ENCODE data around the gene CD37. TPM values are rescaled to one million over a fixed set of nuclear protein-coding genes. Genes with fewer than 3 reads are reported as not detected.
"Not testable (repeated sequence)": the region's sequence is repeated elsewhere in the genome, so short reads cannot be mapped to it uniquely, and the experiment has no call there.

Gene CD37
- 100 to 1,000 TPM; 152 to 191 TPM for total RNA-seq

GRCh38 chr19:49335071-49335783 lies at the start of gene CD37:
CD37 (plus strand) TSS chr19:49335406; CDS start chr19:49335541, 135 bp downstream.
- H3K27me3 Mint-ChIP-seq: no peaks in the 10 kb centered on the region
- H3K9me3 Mint-ChIP-seq (ENCODE audit: low read depth): no peaks in the 10 kb centered on the region
- ChIA-PET CTCF (interaction anchor here (0.6 to 0.9 kb wide), 3 partner anchors 28 to 342 kb away, joined by 3 read pairs; partner anchors contain the start of gene DKKL1), POLR2A (interaction anchor here (0.6 kb wide), 1 partner anchor 20 kb away, joined by 3 read pairs; no protein-coding TSS in a partner anchor)
- intact Hi-C loops (cut with DNase I, micrococcal nuclease): loop anchor here (2.0 to 10.0 kb wide), 2 partner anchors 28 to 460 kb away; partner anchors contain the start of genes DKKL1 (in 2 of the 2), TEAD2 (in 2 of the 2) and PPP1R15A (in 1 of the 2)
- H3K4me3 Mint-ChIP-seq: peak within 1 kb of the TSS; percentile 90
- ATAC-seq (peak; percentile 27), DNase-seq (peak; percentile 72)
- H3K36me3 Mint-ChIP-seq (ENCODE audit: low read depth): peaks cover 34% of the 10 kb centered on the region
- peak within 1 kb of the TSS; percentile 97 for H3K27ac Mint-ChIP-seq
- peaks cover 78% of the 10 kb centered on the region for H3K4me1 Mint-ChIP-seq

- no peak overlapping the region for H3K4me3 Mint-ChIP-seq
- H3K4me1 Mint-ChIP-seq: no peaks in the 10 kb centered on the region
- intact Hi-C loops (cut with DNase I, micrococcal nuclease): no loop called here
- ATAC-seq (no peak), DNase-seq (no peak)
- no peak overlapping the region for H3K27ac Mint-ChIP-seq
- CTCF ChIA-PET: no interaction called here
- no peaks in the 10 kb centered on the region for H3K36me3 Mint-ChIP-seq (ENCODE audit: low read depth)
- POLR2A ChIA-PET: no interaction called here
- no peaks in the 10 kb centered on the region for H3K9me3 Mint-ChIP-seq (ENCODE audit: low read depth)
- H3K27me3 Mint-ChIP-seq: no peaks in the 10 kb centered on the region
These were observed 48.0 kb upstream of the CD37 start for GRCh38 chr19:49287141-49287770.

GRCh38 chr19:49288205-49288604 lies 47.0 kb upstream of the CD37 start:
- H3K4me1 Mint-ChIP-seq; ATAC-seq; H3K27ac Mint-ChIP-seq; POLR2A ChIA-PET; DNase-seq; H3K4me3 Mint-ChIP-seq; intact Hi-C loops (cut with DNase I, micrococcal nuclease); H3K27me3 Mint-ChIP-seq; H3K36me3 Mint-ChIP-seq (ENCODE audit: low read depth); H3K9me3 Mint-ChIP-seq (ENCODE audit: low read depth): not testable (repeated sequence)
- CTCF ChIA-PET: interaction anchor here (0.8 to 1.0 kb wide), 3 partner anchors 10 to 182 kb away, joined by 3 to 5 read pairs (median 4); no protein-coding TSS in a partner anchor

GRCh38 chr19:49289286-49289685 lies 45.9 kb upstream of the CD37 start:
- CTCF ChIA-PET: interaction anchor here (0.7 to 1.0 kb wide), 6 partner anchors 11 to 404 kb away, joined by 3 to 5 read pairs (median 4); no protein-coding TSS in a partner anchor
- H3K4me1 Mint-ChIP-seq; H3K36me3 Mint-ChIP-seq (ENCODE audit: low read depth); DNase-seq; intact Hi-C loops (cut with DNase I, micrococcal nuclease); H3K9me3 Mint-ChIP-seq (ENCODE audit: low read depth); H3K4me3 Mint-ChIP-seq; H3K27ac Mint-ChIP-seq; ATAC-seq; POLR2A ChIA-PET; H3K27me3 Mint-ChIP-seq: not testable (repeated sequence)

- no peak for DNase-seq
- no peak overlapping the region for H3K4me3 Mint-ChIP-seq
- CTCF ChIA-PET: no interaction called here
These were observed 44.7 kb upstream of the CD37 start for GRCh38 chr19:49290517-49290916.

GRCh38 chr19:49294401-49294800 lies 40.8 kb upstream of the CD37 start:
- ATAC-seq (no peak), DNase-seq (no peak)
- no peak overlapping the region for H3K27ac Mint-ChIP-seq
- H3K36me3 Mint-ChIP-seq (ENCODE audit: low read depth): no peaks in the 10 kb centered on the region
- intact Hi-C loops (cut with DNase I, micrococcal nuclease): no loop called here
- POLR2A ChIA-PET: interaction anchor here (0.6 kb wide), 1 partner anchor 243 kb away, joined by 3 read pairs; no protein-coding TSS in a partner anchor
- H3K27me3 Mint-ChIP-seq: no peaks in the 10 kb centered on the region
- no peaks in the 10 kb centered on the region for H3K4me1 Mint-ChIP-seq
- CTCF ChIA-PET: no interaction called here
- no peaks in the 10 kb centered on the region for H3K9me3 Mint-ChIP-seq (ENCODE audit: low read depth)
- no peak overlapping the region for H3K4me3 Mint-ChIP-seq

More at GRCh38 chr19:49290517-49290916, 44.7 kb upstream of the CD37 start:
- POLR2A ChIA-PET: no interaction called here
- Mint-ChIP-seq H3K27ac (no peak overlapping the region), H3K9me3 (ENCODE audit: low read depth) (no peaks in the 10 kb centered on the region), H3K27me3 (no peaks in the 10 kb centered on the region), H3K4me1 (no peaks in the 10 kb centered on the region), H3K36me3 (ENCODE audit: low read depth) (no peaks in the 10 kb centered on the region)
- no peak for ATAC-seq
- intact Hi-C loops (cut with DNase I, micrococcal nuclease): no loop called here

- Mint-ChIP-seq H3K4me1 (peaks cover 2% of the 10 kb centered on the region), H3K27me3 (no peaks in the 10 kb centered on the region), H3K9me3 (ENCODE audit: low read depth) (no peaks in the 10 kb centered on the region), H3K36me3 (ENCODE audit: low read depth) (no peaks in the 10 kb centered on the region), H3K4me3 (no peak overlapping the region), H3K27ac (no peak overlapping the region)
- ChIA-PET POLR2A (no interaction called here), CTCF (interaction anchor here (0.6 kb wide), 1 partner anchor 238 kb away, joined by 3 read pairs; no protein-coding TSS in a partner anchor)
- ATAC-seq (no peak), DNase-seq (no peak)
- intact Hi-C loops (cut with DNase I, micrococcal nuclease): no loop called here
These were observed 39.9 kb upstream of the CD37 start for GRCh38 chr19:49295208-49295880.

GRCh38 chr19:49297403-49297802 lies 37.8 kb upstream of the CD37 start:
- Mint-ChIP-seq H3K4me1 (peaks cover 3% of the 10 kb centered on the region), H3K4me3 (no peak overlapping the region), H3K27me3 (no peaks in the 10 kb centered on the region), H3K27ac (no peak overlapping the region), H3K9me3 (ENCODE audit: low read depth) (peaks cover under 1% of the 10 kb centered on the region), H3K36me3 (ENCODE audit: low read depth) (no peaks in the 10 kb centered on the region)
- ChIA-PET CTCF (interaction anchor here (1.0 kb wide), 1 partner anchor 11 kb away, joined by 3 read pairs; no protein-coding TSS in a partner anchor), POLR2A (no interaction called here)
- intact Hi-C loops (cut with DNase I, micrococcal nuclease): no loop called here
- DNase-seq (no peak), ATAC-seq (no peak)

GRCh38 chr19:49298653-49299052 lies 36.6 kb upstream of the CD37 start:
- CTCF ChIA-PET; H3K36me3 Mint-ChIP-seq (ENCODE audit: low read depth); H3K4me3 Mint-ChIP-seq; POLR2A ChIA-PET; H3K27me3 Mint-ChIP-seq; H3K27ac Mint-ChIP-seq; ATAC-seq; H3K9me3 Mint-ChIP-seq (ENCODE audit: low read depth); DNase-seq; intact Hi-C loops (cut with DNase I, micrococcal nuclease); H3K4me1 Mint-ChIP-seq: not testable (repeated sequence)

- ChIA-PET CTCF (interaction anchor here (0.6 to 1.7 kb wide), 29 partner anchors 10 to 967 kb away, joined by 3 to 10 read pairs (median 4); partner anchors contain the start of gene RUVBL2), POLR2A (no interaction called here)
- no peak overlapping the region for H3K4me3 Mint-ChIP-seq
These were observed 33.9 kb upstream of the CD37 start for GRCh38 chr19:49301165-49301865.

GRCh38 chr19:49301866-49302252 lies 33.3 kb upstream of the CD37 start:
- ChIA-PET CTCF (interaction anchor here (0.8 to 1.7 kb wide), 20 partner anchors 10 to 966 kb away, joined by 3 to 10 read pairs (median 4); partner anchors contain the start of gene RUVBL2), POLR2A (no interaction called here)
- H3K4me3 Mint-ChIP-seq: no peak overlapping the region
- peaks cover 3% of the 10 kb centered on the region for H3K4me1 Mint-ChIP-seq
- H3K27me3 Mint-ChIP-seq: no peaks in the 10 kb centered on the region
- no peak overlapping the region for H3K27ac Mint-ChIP-seq
- no peaks in the 10 kb centered on the region for H3K36me3 Mint-ChIP-seq (ENCODE audit: low read depth)
- DNase-seq (no peak), ATAC-seq (no peak)
- intact Hi-C loops (cut with DNase I, micrococcal nuclease): loop anchor here (1.0 to 5.0 kb wide), 2 partner anchors 35 to 76 kb away; no protein-coding TSS in a partner anchor
- peaks cover 4% of the 10 kb centered on the region for H3K9me3 Mint-ChIP-seq (ENCODE audit: low read depth)

More at GRCh38 chr19:49301165-49301865, 33.9 kb upstream of the CD37 start:
- peak; percentile 92 for DNase-seq
- Mint-ChIP-seq H3K27ac (no peak overlapping the region), H3K9me3 (ENCODE audit: low read depth) (peaks cover 4% of the 10 kb centered on the region), H3K4me1 (peaks cover 3% of the 10 kb centered on the region), H3K36me3 (ENCODE audit: low read depth) (no peaks in the 10 kb centered on the region), H3K27me3 (no peaks in the 10 kb centered on the region)
- intact Hi-C loops (cut with DNase I, micrococcal nuclease): loop anchor here (1.0 to 5.0 kb wide), 2 partner anchors 34 to 75 kb away; no protein-coding TSS in a partner anchor
- ATAC-seq: peak; percentile 100
